NCI-H1105 treated with DMSO at 0.1 percent for 48 hours (cell line): Measurements from ENCODE around the gene ARID1B.

Source experiments
- DNase-seq: peaks from one replicate; lab custom pipeline; 2025; lab: John Stamatoyannopoulos, UW

The ARID1B gene

GRCh38 chr6:157159348-157159747 is 382.2 kb downstream of the ARID1B start:
- DNase-seq = no peak

GRCh38 chr6:157161912-157162311 is 384.7 kb downstream of the ARID1B start:
- no peak for DNase-seq

GRCh38 chr6:157162766-157163433 is 385.7 kb downstream of the ARID1B start:
- no peak for DNase-seq

GRCh38 chr6:157163434-157164159 is 386.4 kb downstream of the ARID1B start:
- no peak for DNase-seq

GRCh38 chr6:157164972-157165371 is 387.8 kb downstream of the ARID1B start:
- no peak for DNase-seq

- DNase-seq = no peak
Measured at GRCh38 chr6:157166784-157167183, 389.6 kb downstream of the ARID1B start.

GRCh38 chr6:157167837-157168236 is 390.7 kb downstream of the ARID1B start:
- DNase-seq = no peak

- DNase-seq = no peak
Measured at GRCh38 chr6:157168471-157168870, 391.3 kb downstream of the ARID1B start.

GRCh38 chr6:157169226-157169625 is 392.0 kb downstream of the ARID1B start:
- DNase-seq = no peak

GRCh38 chr6:157169656-157170055 is 392.5 kb downstream of the ARID1B start:
- no peak for DNase-seq

- no peak for DNase-seq
Measured at GRCh38 chr6:157170535-157170934, 393.4 kb downstream of the ARID1B start.

GRCh38 chr6:157171801-157172200 is 394.6 kb downstream of the ARID1B start:
- DNase-seq = peak; percentile 54

- peak; percentile 93 for DNase-seq
Measured at GRCh38 chr6:157172231-157172701, 395.1 kb downstream of the ARID1B start.

- no peak for DNase-seq
Measured at GRCh38 chr6:157172830-157173536, 395.8 kb downstream of the ARID1B start.

- DNase-seq = no peak
Measured at GRCh38 chr6:157173776-157174175, 396.6 kb downstream of the ARID1B start.

- no peak for DNase-seq
Measured at GRCh38 chr6:157174731-157175130, 397.6 kb downstream of the ARID1B start.

GRCh38 chr6:157177731-157178336 is 400.7 kb downstream of the ARID1B start:
- no peak for DNase-seq

GRCh38 chr6:157181649-157182048 is 404.5 kb downstream of the ARID1B start:
- no peak for DNase-seq

GRCh38 chr6:157182503-157183264 is 405.5 kb downstream of the ARID1B start:
- DNase-seq = no peak

- DNase-seq = peak; percentile 88
Measured at GRCh38 chr6:157184202-157185015, 407.2 kb downstream of the ARID1B start.

- no peak for DNase-seq
Measured at GRCh38 chr6:157185171-157185570, 408.0 kb downstream of the ARID1B start.
